ENCODE data around the gene CDYL2.

- TF ChIP-seq CTCF (conservative IDR thresholded peaks at IDR 0.05; ENCODE audit: low read depth, low read length) (no peak), EZH2 (IDR thresholded peaks at IDR 0.05; ENCODE audit: low read length, unreplicated experiment) (no peak)
These were observed 37.6 kb downstream of the CDYL2 start for GRCh38 chr16:80766798-80767197.
